ENCODE results near the gene GIGYF2. TPM values are rescaled to one million over a fixed set of nuclear protein-coding genes. Genes with fewer than 3 reads are reported as not detected.

The GIGYF2 gene
- total RNA-seq, 4 donors from 2014 or later, result 40.8 to 146 (median 76.0) TPM

DNA sequence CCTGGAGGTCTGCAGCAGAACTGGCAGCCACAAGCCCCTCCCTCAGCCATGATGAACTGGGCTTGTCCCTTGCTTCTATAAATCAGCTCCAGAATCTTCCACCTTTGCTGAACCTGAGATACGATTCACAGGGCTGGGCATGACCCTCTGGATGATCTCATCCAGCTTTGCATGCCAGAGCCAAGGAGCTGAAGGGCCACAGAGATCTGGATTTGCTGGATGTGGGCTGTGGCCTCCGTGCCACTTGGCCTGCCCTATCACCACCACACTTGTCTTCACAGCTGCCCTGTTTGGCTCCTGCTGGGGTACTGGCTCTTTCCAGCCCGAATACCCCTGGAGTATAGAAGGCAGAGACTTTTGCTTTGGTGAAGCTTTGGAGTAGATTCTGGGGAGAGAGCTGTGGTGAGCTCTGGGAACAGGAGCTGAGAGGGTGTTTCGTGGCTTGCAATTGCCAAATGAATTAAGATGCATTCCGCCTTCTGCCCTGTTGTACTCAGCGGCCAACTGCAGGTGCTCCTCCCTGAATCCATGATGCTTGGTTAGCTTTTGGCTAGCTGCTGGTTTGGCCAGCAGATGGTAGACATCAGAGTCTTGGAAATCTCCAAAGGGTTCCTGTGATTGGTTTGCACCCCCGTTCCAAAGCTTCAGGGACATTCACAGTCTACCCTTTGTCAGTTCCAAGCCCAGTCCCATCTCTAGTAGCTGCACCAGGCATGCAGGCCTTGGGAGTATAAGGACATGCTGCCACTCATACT lies 30.9 kb upstream of the GIGYF2 start:
- no peaks in the 10 kb centered on the region for H3K4me1 ChIP-seq
- no peak for TF ChIP-seq POLR2AphosphoS5 (IDR thresholded peaks at IDR 0.05)
- TF ChIP-seq, protein P1, sequence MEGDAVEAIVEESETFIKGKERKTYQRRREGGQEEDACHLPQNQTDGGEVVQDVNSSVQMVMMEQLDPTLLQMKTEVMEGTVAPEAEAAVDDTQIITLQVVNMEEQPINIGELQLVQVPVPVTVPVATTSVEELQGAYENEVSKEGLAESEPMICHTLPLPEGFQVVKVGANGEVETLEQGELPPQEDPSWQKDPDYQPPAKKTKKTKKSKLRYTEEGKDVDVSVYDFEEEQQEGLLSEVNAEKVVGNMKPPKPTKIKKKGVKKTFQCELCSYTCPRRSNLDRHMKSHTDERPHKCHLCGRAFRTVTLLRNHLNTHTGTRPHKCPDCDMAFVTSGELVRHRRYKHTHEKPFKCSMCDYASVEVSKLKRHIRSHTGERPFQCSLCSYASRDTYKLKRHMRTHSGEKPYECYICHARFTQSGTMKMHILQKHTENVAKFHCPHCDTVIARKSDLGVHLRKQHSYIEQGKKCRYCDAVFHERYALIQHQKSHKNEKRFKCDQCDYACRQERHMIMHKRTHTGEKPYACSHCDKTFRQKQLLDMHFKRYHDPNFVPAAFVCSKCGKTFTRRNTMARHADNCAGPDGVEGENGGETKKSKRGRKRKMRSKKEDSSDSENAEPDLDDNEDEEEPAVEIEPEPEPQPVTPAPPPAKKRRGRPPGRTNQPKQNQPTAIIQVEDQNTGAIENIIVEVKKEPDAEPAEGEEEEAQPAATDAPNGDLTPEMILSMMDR (IDR thresholded peaks at IDR 0.05), result no peak
- TF ChIP-seq POLR2A (IDR thresholded peaks at IDR 0.05), result no peak
- TF ChIP-seq EP300 (IDR thresholded peaks at IDR 0.05; ENCODE audit: low read depth), result no peak
- DNase-seq, result no peak
- no peaks in the 10 kb centered on the region for H3K36me3 ChIP-seq
- no peaks in the 10 kb centered on the region for H3K27me3 ChIP-seq
- H3K4me3 ChIP-seq, result no peak overlapping the region
- intact Hi-C loops (cut with DNase I; ENCODE audit: low total_unique reads), result no loop called here
- in situ Hi-C loops (cut with MboI; ENCODE audit: low pct_ligation_motif_present in 1 of 4, low pct_unique_long_range_greater_than_20kb in 1 of 4, low sequenced_read_pairs in 3 of 4), result no loop called here
- no peak overlapping the region for H3K27ac ChIP-seq
- 85% methylated on average over 7 of the region's 7 CpGs; no CpG with 5 or more reads in 1 of the 2 donors for whole genome bisulfite sequencing, 2 donors (ENCODE audit: low coverage in 1 of 2)
- H3K9me3 ChIP-seq, result no peaks in the 10 kb centered on the region

DNA sequence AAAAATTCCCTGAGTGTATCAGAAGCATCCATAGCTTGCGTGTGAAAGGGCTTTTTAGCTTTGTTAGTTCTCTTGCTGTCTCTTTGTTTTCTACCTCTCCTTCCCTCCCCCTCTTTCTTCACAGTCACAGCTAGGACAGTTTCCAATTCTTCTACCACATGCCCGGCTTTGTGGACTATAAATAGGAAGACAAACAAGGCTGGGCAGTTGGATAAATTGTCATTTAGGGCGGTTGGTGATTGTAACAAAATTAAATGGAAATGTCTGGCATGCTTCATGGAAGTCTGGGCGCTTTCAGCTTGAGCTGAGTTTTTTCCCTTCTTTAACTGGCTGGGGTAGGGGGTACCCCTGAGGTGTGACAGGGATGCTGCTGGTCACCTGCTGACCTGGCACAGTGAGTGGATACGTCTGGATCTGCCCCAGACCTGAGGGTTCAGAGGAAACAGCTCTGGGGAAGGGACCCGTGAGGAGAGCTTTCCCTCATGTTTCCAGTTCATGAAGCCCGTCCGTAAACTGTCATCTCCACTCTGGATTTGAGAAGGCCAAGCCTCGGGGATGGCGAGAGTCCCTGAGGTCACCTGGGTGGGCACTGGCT lies 29.0 kb upstream of the GIGYF2 start:
- in situ Hi-C loops (cut with MboI; ENCODE audit: low pct_ligation_motif_present in 1 of 4, low pct_unique_long_range_greater_than_20kb in 1 of 4, low sequenced_read_pairs in 3 of 4) (no loop called here), intact Hi-C loops (cut with DNase I; ENCODE audit: low total_unique reads) (no loop called here)
- Histone ChIP-seq H3K9me3 (no peaks in the 10 kb centered on the region), H3K27ac (no peak overlapping the region), H3K36me3 (no peaks in the 10 kb centered on the region), H3K27me3 (no peaks in the 10 kb centered on the region), H3K4me1 (no peaks in the 10 kb centered on the region), H3K4me3 (no peak overlapping the region)
- 78 to 94% methylated on average over 5 to 10 of the region's 10 CpGs for WGBS, 2 donors (ENCODE audit: low coverage in 1 of 2)
- DNase-seq, result no peak
- TF ChIP-seq, protein P1 (IDR thresholded peaks at IDR 0.05), result no peak
- TF ChIP-seq EP300 (IDR thresholded peaks at IDR 0.05; ENCODE audit: low read depth) (no peak), POLR2A (IDR thresholded peaks at IDR 0.05) (no peak), POLR2AphosphoS5 (IDR thresholded peaks at IDR 0.05) (no peak)

DNA sequence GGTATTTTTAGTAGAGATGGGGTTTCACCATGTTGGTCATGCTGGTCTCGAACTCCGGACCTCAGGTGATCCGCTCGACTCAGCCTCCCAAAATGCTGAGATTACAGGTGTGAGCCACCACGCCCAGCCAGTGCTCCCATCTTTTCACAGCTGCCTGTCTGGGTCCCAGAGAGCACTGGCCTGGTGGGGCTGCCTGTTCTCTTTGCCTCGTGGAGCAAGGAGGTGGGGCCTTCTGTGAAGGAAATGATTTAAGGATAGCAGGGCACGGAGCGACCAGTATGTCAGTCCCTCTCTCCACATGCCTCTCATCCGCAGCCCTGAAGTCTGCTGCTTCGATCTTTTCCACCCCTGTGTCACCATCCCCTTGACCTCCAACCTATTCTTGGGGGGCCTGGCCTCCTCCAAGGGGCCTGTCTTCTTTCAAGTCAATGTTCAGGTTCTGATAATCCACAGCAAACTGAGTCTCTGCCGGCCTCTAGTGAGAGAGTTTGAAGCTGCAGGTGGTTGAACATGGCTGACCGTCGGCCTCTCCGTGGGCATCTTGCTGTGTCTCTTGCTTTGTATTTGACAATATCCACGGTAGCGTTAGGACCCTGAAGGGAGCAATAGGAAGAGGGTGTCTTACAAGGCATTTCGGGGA lies 28.2 kb upstream of the GIGYF2 start:
- in situ Hi-C loops (cut with MboI; ENCODE audit: low pct_ligation_motif_present in 1 of 4, low pct_unique_long_range_greater_than_20kb in 1 of 4, low sequenced_read_pairs in 3 of 4), result no loop called here

DNA sequence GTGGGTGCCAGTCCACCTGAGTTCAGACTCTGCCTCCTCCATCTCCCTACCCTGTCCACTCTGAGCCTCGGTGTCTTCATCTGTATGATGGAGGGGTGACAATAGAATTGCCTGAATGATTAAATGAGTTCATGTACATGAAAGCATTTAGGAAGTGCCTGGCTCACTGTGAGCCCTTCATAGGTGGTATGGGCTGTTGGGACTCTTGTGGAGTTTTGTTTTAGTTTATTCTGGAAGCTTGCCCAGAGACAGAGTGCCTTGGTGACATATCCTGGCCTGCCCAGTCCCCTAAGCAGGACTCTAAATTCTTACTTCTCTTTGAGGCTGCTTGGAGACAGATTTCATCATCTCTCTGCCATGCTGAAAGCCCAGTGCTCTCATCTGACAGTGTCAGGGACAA lies 24.5 kb upstream of the GIGYF2 start:
- intact Hi-C loops (cut with DNase I; ENCODE audit: low total_unique reads), result no loop called here
- no peak for DNase-seq
- H3K36me3 ChIP-seq, result no peaks in the 10 kb centered on the region
- no peaks in the 10 kb centered on the region for H3K4me1 ChIP-seq
- no peak overlapping the region for H3K4me3 ChIP-seq
- H3K27ac ChIP-seq, result no peak overlapping the region
- TF ChIP-seq EP300 (IDR thresholded peaks at IDR 0.05; ENCODE audit: low read depth), result no peak
- TF ChIP-seq, protein P1 (IDR thresholded peaks at IDR 0.05), result no peak
- 62% methylated on average over 1 of the region's 1 CpG; no CpG with 5 or more reads in 1 of the 2 donors for WGBS, 2 donors (ENCODE audit: low coverage in 1 of 2)
- in situ Hi-C loops (cut with MboI; ENCODE audit: low pct_ligation_motif_present in 1 of 4, low pct_unique_long_range_greater_than_20kb in 1 of 4, low sequenced_read_pairs in 3 of 4), result no loop called here
- H3K27me3 ChIP-seq, result no peaks in the 10 kb centered on the region
- H3K9me3 ChIP-seq, result no peaks in the 10 kb centered on the region

More for the DNA sequence above, 28.2 kb upstream of the GIGYF2 start:
- H3K27me3 ChIP-seq, result no peaks in the 10 kb centered on the region
- H3K9me3 ChIP-seq, result no peaks in the 10 kb centered on the region
- H3K27ac ChIP-seq, result no peak overlapping the region
- intact Hi-C loops (cut with DNase I; ENCODE audit: low total_unique reads), result no loop called here
- no peak overlapping the region for H3K4me3 ChIP-seq
- 48 to 66% methylated on average over 8 to 17 of the region's 17 CpGs for WGBS, 2 donors (ENCODE audit: low coverage in 1 of 2)
- DNase-seq, result no peak
- TF ChIP-seq, protein P1 (IDR thresholded peaks at IDR 0.05), result peak in 3 of 5 experiments; percentile 18 to 30 (median 28)
- no peak for TF ChIP-seq POLR2A (IDR thresholded peaks at IDR 0.05)
- no peaks in the 10 kb centered on the region for H3K4me1 ChIP-seq
- no peaks in the 10 kb centered on the region for H3K36me3 ChIP-seq

All from transverse colon (tissue), 4 donors.